ENCODE data around the gene LPP. TPM values are rescaled to one million over a fixed set of nuclear protein-coding genes. Genes with fewer than 3 reads are reported as not detected.

Gene LPP
- total and polyA plus RNA-seq, 2 donors (not counting 1 experiment from before 2014, with no cell fraction given): 7.6 to 81.7 TPM

- no peak overlapping the region for H3K4me3 Mint-ChIP-seq
- no peaks in the 10 kb centered on the region for H3K9me3 ChIP-seq (ENCODE audit: control extremely low read depth in 1 of 3, control insufficient read depth in 2 of 3, insufficient read depth in 1 of 3, low read length in 2 of 3)
- DNase-seq: no peak
- H3K9me3 Mint-ChIP-seq (ENCODE audit: insufficient read depth): no peaks in the 10 kb centered on the region
- no peaks in the 10 kb centered on the region for H3K27me3 ChIP-seq (replicated peaks in 1 of 4; ENCODE audit: control extremely low read depth in 1 of 4, control insufficient read depth in 3 of 4, insufficient read depth in 4 of 4, low read length in 3 of 4)
- H3K4me1 Mint-ChIP-seq: peaks cover 63% of the 10 kb centered on the region
- WGBS (ENCODE audit: insufficient coverage): 100% methylated on average over 1 of the region's 2 CpGs
- TF ChIP-seq CTCF (IDR thresholded peaks at IDR 0.05) (no peak), EZH2 (IDR thresholded peaks at IDR 0.05; ENCODE audit: borderline replicate concordance, insufficient read depth, low read depth, low read length, poor library complexity, severe bottlenecking) (no peak)
- ChIA-PET CTCF (interaction anchor here (1.1 to 1.3 kb wide), 2 partner anchors 558 to 652 kb away, joined by 5 to 6 read pairs; partner anchors contain the start of gene BCL6), POLR2A (no interaction called here)
- H3K27ac Mint-ChIP-seq: no peak overlapping the region
- H3K4me1 ChIP-seq (ENCODE audit: control insufficient read depth in 2 of 2, insufficient read depth in 2 of 2, low read length in 2 of 2): peaks cover 18 to 19% of the 10 kb centered on the region in 2 donors
- no peak overlapping the region for H3K9ac ChIP-seq (ENCODE audit: low read length)
- no peak overlapping the region for H3K4me2 ChIP-seq (replicated peaks; ENCODE audit: low read depth, low read length, poor library complexity, severe bottlenecking)
- no peak for ATAC-seq (ENCODE audit: low read depth)
- intact Hi-C loops (cut with micrococcal nuclease): no loop called here
- no peak overlapping the region for H2AFZ ChIP-seq (ENCODE audit: insufficient read depth, low read depth, low read length, poor library complexity, severe bottlenecking)
- no peak overlapping the region for H3K4me3 ChIP-seq (ENCODE audit: control extremely low read depth in 1 of 5, extremely low read depth in 1 of 5, insufficient read depth in 1 of 5, low read depth in 2 of 5, low read length in 4 of 5)
- H4K20me1 ChIP-seq (ENCODE audit: control insufficient read depth, insufficient read depth, low read length, poor library complexity, severe bottlenecking): no peaks in the 10 kb centered on the region
- no peak overlapping the region for H3K27ac ChIP-seq (ENCODE audit: low read length in 2 of 2)
- no peaks in the 10 kb centered on the region for H3K27me3 Mint-ChIP-seq
- H3K79me2 ChIP-seq (ENCODE audit: control insufficient read depth, insufficient read depth, low read length): peaks cover 3% of the 10 kb centered on the region
- no peaks in the 10 kb centered on the region for H3K36me3 ChIP-seq (replicated peaks in 1 of 2; ENCODE audit: control extremely low read depth in 1 of 2, control insufficient read depth in 1 of 2, extremely low read depth in 1 of 2, insufficient read depth in 2 of 2, low read length in 1 of 2)
Measured at GRCh38 chr3:188303286-188303799, 149.4 kb downstream of the LPP start.

- peaks cover 5% of the 10 kb centered on the region for H3K79me2 ChIP-seq (ENCODE audit: control insufficient read depth, insufficient read depth, low read length)
- DNase-seq (no peak), ATAC-seq (ENCODE audit: low read depth) (no peak)
- H2AFZ ChIP-seq (ENCODE audit: insufficient read depth, low read depth, low read length, poor library complexity, severe bottlenecking): no peak overlapping the region
- ChIA-PET POLR2A (no interaction called here), CTCF (interaction anchor here (1.1 to 1.7 kb wide), 3 partner anchors 9 to 563 kb away, joined by 3 to 7 read pairs (median 6); no protein-coding TSS in a partner anchor)
- no peaks in the 10 kb centered on the region for H3K27me3 ChIP-seq (replicated peaks in 1 of 4; ENCODE audit: control extremely low read depth in 1 of 4, control insufficient read depth in 3 of 4, insufficient read depth in 4 of 4, low read length in 3 of 4)
- H3K36me3 ChIP-seq (replicated peaks in 1 of 2; ENCODE audit: control extremely low read depth in 1 of 2, control insufficient read depth in 1 of 2, extremely low read depth in 1 of 2, insufficient read depth in 2 of 2, low read length in 1 of 2): no peaks in the 10 kb centered on the region
- TF ChIP-seq CTCF (IDR thresholded peaks at IDR 0.05): no peak
- no peak for TF ChIP-seq EZH2 (IDR thresholded peaks at IDR 0.05; ENCODE audit: borderline replicate concordance, insufficient read depth, low read depth, low read length, poor library complexity, severe bottlenecking)
- no CpG with 5 or more reads among the region's 3 CpGs for WGBS (ENCODE audit: insufficient coverage)
- Mint-ChIP-seq H3K9me3 (ENCODE audit: insufficient read depth) (no peaks in the 10 kb centered on the region), H3K4me3 (no peak overlapping the region), H3K27ac (no peak overlapping the region), H3K4me1 (peaks cover 58% of the 10 kb centered on the region), H3K27me3 (no peaks in the 10 kb centered on the region)
- H3K4me3 ChIP-seq (ENCODE audit: control extremely low read depth in 1 of 5, extremely low read depth in 1 of 5, insufficient read depth in 1 of 5, low read depth in 2 of 5, low read length in 4 of 5): no peak overlapping the region
- H3K9me3 ChIP-seq (ENCODE audit: control extremely low read depth in 1 of 3, control insufficient read depth in 2 of 3, insufficient read depth in 1 of 3, low read length in 2 of 3): no peaks in the 10 kb centered on the region
- no peak overlapping the region for H3K27ac ChIP-seq (ENCODE audit: low read length in 2 of 2)
- no peak overlapping the region for H3K9ac ChIP-seq (ENCODE audit: low read length)
- H4K20me1 ChIP-seq (ENCODE audit: control insufficient read depth, insufficient read depth, low read length, poor library complexity, severe bottlenecking): no peaks in the 10 kb centered on the region
- no peak overlapping the region for H3K4me2 ChIP-seq (replicated peaks; ENCODE audit: low read depth, low read length, poor library complexity, severe bottlenecking)
- peaks cover 14% of the 10 kb centered on the region in 2 donors for H3K4me1 ChIP-seq (ENCODE audit: control insufficient read depth in 2 of 2, insufficient read depth in 2 of 2, low read length in 2 of 2)
- intact Hi-C loops (cut with micrococcal nuclease): no loop called here
Measured at GRCh38 chr3:188303823-188304222, 149.9 kb downstream of the LPP start.
